ENCODE measurements around the gene IRX2.

DNA sequence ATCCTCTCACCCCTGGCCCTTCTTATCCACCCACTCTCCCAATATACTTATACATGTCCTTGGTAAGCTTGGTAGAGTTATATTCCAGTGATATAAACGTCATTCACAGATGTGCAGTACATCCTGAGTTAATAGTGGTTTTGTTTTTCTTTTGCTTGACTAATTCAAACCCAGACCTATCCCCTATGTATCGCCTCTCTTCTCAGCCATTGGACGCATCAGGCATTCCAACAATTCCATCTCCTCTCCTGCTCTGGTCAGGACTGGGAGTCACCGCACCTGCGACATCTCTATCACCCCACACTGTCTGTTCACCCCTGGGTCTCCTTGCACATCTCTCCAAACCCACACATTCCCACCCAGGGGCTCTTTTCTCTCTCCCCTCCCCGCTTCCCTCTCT, 21.9 kb upstream of the IRX2 start:
- TF ChIP-seq, protein P1, sequence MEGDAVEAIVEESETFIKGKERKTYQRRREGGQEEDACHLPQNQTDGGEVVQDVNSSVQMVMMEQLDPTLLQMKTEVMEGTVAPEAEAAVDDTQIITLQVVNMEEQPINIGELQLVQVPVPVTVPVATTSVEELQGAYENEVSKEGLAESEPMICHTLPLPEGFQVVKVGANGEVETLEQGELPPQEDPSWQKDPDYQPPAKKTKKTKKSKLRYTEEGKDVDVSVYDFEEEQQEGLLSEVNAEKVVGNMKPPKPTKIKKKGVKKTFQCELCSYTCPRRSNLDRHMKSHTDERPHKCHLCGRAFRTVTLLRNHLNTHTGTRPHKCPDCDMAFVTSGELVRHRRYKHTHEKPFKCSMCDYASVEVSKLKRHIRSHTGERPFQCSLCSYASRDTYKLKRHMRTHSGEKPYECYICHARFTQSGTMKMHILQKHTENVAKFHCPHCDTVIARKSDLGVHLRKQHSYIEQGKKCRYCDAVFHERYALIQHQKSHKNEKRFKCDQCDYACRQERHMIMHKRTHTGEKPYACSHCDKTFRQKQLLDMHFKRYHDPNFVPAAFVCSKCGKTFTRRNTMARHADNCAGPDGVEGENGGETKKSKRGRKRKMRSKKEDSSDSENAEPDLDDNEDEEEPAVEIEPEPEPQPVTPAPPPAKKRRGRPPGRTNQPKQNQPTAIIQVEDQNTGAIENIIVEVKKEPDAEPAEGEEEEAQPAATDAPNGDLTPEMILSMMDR (IDR thresholded peaks at IDR 0.05; ENCODE audit: low read length): no peak
- no peak for TF ChIP-seq EZH2phosphoT487 (IDR thresholded peaks at IDR 0.05; ENCODE audit: low read length)
